HG03469 (cell line): ENCODE results near the gene ADORA3.

Source experiments
- ATAC-seq: cut with Tn5 transposase; IDR thresholded peaks from one replicate; pipeline ENCODE4 v1.9.1; 2021; ENCODE audit warnings: mild to moderate bottlenecking, moderate library complexity, moderate number of reproducible peaks; ENCODE audit not compliant: unreplicated experiment

Gene ADORA3

DNA sequence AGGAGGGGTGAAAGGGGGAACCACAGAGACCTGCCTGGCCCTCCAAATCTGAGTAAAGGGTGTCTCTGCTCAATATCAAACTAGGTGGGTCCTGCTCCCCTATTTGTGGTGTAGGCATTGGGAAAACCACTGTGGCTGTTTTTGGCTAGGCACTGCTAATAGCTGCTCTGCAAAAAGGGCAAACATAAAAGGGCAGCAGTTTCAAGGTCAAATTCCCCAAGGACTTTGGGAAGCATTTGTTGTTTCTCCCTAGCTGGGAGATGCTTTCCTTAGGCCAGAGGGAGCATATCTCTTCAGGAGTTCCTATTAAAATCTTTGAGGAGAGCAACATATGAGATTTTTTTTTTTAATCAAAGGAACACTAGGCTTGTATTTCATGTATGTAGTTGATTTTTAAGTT lies 27.2 kb downstream of the ADORA3 start:
- ATAC-seq: no peak

GRCh38 chr1:111475701-111476100 lies 27.7 kb downstream of the ADORA3 start:
- peak; percentile 38 for ATAC-seq

GRCh38 chr1:111474521-111474920 lies 28.9 kb downstream of the ADORA3 start:
- ATAC-seq: no peak

- ATAC-seq: no peak
These were observed 29.3 kb downstream of the ADORA3 start for GRCh38 chr1:111474106-111474505.

DNA sequence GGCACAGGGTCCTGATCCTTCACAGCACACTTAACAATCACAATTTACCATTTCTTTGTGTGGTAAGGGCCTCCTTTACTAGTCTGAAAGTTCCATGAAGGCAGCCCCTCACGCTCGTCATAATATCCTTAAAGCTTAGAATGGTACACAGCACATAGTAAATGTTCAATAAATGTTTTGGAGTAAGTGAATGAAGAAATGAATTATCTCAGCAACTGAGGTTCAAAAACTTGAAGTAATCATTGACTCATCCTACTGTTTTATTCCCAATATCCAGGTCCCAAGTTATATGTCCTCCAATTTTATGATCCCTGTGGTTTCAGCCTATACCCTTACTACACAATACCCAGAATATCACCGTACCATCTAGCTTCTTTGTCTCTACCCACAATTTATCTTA lies 31.9 kb downstream of the ADORA3 start:
- ATAC-seq: no peak

- no peak for ATAC-seq
These were observed 32.4 kb downstream of the ADORA3 start for GRCh38 chr1:111471012-111471411.

GRCh38 chr1:111470596-111470995 lies 32.8 kb downstream of the ADORA3 start:
- no peak for ATAC-seq

GRCh38 chr1:111469539-111469938 lies 33.9 kb downstream of the ADORA3 start:
- ATAC-seq: no peak

DNA sequence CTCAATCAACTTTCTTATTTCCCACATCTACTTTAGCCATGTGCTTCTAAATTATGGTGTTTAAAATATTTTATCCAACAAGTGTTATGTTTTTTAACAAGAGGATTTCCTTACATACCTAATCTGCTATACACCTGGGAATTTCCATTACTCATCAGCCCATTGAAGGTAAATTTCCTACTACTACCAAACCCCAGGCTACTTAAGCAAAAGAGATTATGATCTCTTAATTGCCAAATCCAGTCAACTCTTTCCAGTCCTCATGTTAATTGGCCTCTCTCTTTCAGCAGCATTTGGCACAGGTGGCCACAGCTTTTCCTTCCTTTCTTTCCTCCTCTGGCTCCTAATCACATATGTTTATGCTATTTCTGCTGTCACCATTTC lies 34.7 kb downstream of the ADORA3 start:
- ATAC-seq: no peak

- no peak for ATAC-seq
These were observed 35.3 kb downstream of the ADORA3 start for GRCh38 chr1:111467865-111468716.

- ATAC-seq: no peak
These were observed 37.0 kb downstream of the ADORA3 start for GRCh38 chr1:111466480-111466879.

GRCh38 chr1:111465754-111466153 lies 37.7 kb downstream of the ADORA3 start:
- no peak for ATAC-seq

GRCh38 chr1:111463029-111463683 lies 40.3 kb downstream of the ADORA3 start:
- ATAC-seq: no peak

- no peak for ATAC-seq
These were observed 40.9 kb downstream of the ADORA3 start for GRCh38 chr1:111462370-111463028.

- ATAC-seq: no peak
These were observed 41.7 kb downstream of the ADORA3 start for GRCh38 chr1:111461765-111462164.

DNA sequence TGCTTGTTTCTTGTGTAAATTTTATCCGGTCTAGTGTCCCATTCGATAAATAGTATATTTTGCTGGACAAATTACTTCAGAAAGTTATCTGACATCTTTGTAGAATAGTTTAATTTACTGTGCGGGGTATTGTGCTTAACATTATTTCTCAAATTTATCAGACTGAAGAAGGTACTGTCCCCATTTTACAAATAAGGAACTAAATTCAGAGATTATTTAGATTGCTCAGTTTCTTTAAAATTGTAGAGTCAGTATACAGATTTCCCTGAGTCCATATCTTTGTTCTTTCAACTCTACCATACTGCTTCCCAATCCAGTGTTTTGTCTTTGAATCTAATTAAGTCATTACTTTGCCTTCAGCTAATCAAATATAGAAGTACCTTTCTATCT lies 47.8 kb downstream of the ADORA3 start:
- no peak for ATAC-seq

DNA sequence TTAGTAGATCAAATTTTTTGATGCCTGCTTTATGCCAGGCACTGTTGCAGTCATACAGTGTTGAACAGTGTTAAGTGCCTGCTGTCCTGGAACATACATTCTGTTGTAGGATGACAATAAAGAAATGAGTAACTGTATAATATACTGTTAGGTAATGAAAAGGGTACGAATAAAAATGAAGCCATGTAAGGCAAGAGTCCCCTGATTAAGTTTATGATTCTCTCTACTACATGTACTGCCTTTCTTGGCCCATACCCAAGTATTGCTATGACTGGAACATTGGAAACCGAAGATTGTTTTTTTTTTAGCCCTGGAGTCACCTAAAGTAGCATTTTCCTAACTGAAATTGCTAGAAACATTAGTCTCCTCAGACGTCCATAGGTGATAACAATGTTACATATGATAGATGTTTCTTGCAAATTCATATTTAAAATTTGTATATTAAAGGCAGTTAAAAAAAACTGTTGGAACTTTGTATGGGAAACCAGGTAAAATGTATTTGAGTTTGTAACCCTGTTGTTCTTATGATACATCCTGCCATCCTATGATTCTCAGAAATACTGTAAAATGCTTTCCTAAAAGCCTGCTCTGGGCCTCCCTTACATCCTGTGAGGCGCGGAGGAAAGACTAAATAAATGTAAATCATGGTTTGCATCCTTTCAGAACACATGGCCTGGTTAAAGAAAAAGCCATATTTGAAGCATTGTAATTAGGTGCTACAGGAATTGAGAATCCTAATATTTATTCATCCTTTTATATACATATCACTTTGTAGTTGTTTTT lies 48.4 kb downstream of the ADORA3 start:
- no peak for ATAC-seq

- no peak for ATAC-seq
These were observed 49.7 kb downstream of the ADORA3 start for GRCh38 chr1:111453706-111454105.

GRCh38 chr1:111452581-111452980 lies 50.9 kb downstream of the ADORA3 start:
- no peak for ATAC-seq

DNA sequence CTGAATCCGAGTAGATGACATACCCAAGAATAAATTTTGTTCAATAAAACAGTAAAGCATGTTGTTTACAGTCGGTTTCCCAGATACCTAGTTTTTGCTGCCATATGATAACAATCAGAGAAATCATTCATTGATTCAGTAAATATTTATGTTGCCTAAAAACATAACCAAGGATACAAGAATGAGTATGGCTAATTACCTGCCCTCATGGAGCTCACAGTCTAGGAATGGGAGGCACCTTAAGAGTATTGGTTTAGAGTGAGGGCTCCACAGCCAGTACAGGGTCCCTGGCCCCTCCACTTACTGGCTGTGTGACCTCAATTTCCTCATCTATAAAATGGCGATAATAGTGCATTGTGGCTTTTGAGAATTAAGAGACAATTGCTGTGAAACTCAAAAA lies 53.2 kb downstream of the ADORA3 start:
- no peak for ATAC-seq

- ATAC-seq: no peak
These were observed 53.8 kb downstream of the ADORA3 start for GRCh38 chr1:111449703-111450017.
